LNCaP clone FGC (cell line): ENCODE results near the gene FLNB.
"Not testable (repeated sequence)": the region's sequence is repeated elsewhere in the genome, so short reads cannot be mapped to it uniquely, and the experiment has no call there.

Source experiments
- DNase-seq: peaks from one replicate; pipeline ENCODE4 v3.0.0-alpha.2; 2011; ENCODE audit warnings: low read depth
- H3K4me3 ChIP-seq: 2 replicates; pipeline ENCODE4 v1.5.1; 2011; ENCODE audit warnings: mild to moderate bottlenecking, low read depth, low read length, control low read depth
- CTCF ChIP-seq: IDR thresholded peaks from 2 replicates; pipeline ENCODE4 v1.5.1; 2012; ENCODE audit warnings: mild to moderate bottlenecking; ENCODE audit not compliant: control insufficient read depth, insufficient read depth; ENCODE audit errors: extremely low read depth

FLNB gene

GRCh38 chr3:57982561-57983243 is 25.5 kb upstream of the FLNB start:
- TF ChIP-seq CTCF, result no peak
- no peak for DNase-seq
- H3K4me3 ChIP-seq, result no peak overlapping the region

- no peak overlapping the region for H3K4me3 ChIP-seq
- DNase-seq, result no peak
- no peak for TF ChIP-seq CTCF
Measured at GRCh38 chr3:57983734-57984518, 24.3 kb upstream of the FLNB start.

- no peak for TF ChIP-seq CTCF
- H3K4me3 ChIP-seq, result no peak overlapping the region
- no peak for DNase-seq
Measured at GRCh38 chr3:57985176-57985983, 22.8 kb upstream of the FLNB start.

GRCh38 chr3:57985984-57986246 is 22.3 kb upstream of the FLNB start:
- H3K4me3 ChIP-seq, result no peak overlapping the region
- no peak for DNase-seq
- TF ChIP-seq CTCF, result no peak

GRCh38 chr3:57986261-57986660 is 22.0 kb upstream of the FLNB start:
- H3K4me3 ChIP-seq, result no peak overlapping the region
- no peak for TF ChIP-seq CTCF
- no peak for DNase-seq

- H3K4me3 ChIP-seq, DNase-seq: not testable (repeated sequence)
Measured at GRCh38 chr3:57989198-57989597, 19.0 kb upstream of the FLNB start.

- no peak for TF ChIP-seq CTCF
- H3K4me3 ChIP-seq, result no peak overlapping the region
- DNase-seq, result no peak
Measured at GRCh38 chr3:57989646-57990045, 18.6 kb upstream of the FLNB start.
